ENCODE results near the gene GPR151. TPM values are rescaled to one million over a fixed set of nuclear protein-coding genes. Genes with fewer than 3 reads are reported as not detected.

GPR151 gene
- total and polyA plus RNA-seq, 2 of the 8 experiments (the other 6 are each of a cell fraction or from before 2014, with no cell fraction given) = 0.03 TPM; not detected in 1

GRCh38 chr5:146561711-146562110, 45.7 kb upstream of the GPR151 start:
- peaks cover 2 to 11% (median 5%) of the 10 kb centered on the region in 4 experiments; a peak in 5 of 7 replicates for H3K4me1 ChIP-seq (replicated peaks in 1 of 4; ENCODE audit: control insufficient read depth in 3 of 4, insufficient read depth in 4 of 4, low read length in 3 of 4)
- no peak overlapping the region for H4K91ac ChIP-seq (replicated peaks; ENCODE audit: insufficient read length, low read length)
- H3K79me1 ChIP-seq (ENCODE audit: low read depth, low read length) = no peaks in the 10 kb centered on the region
- no peak overlapping the region for H3K9ac ChIP-seq (replicated peaks in 1 of 4; ENCODE audit: extremely low read depth in 1 of 4, low read depth in 3 of 4, low read length in 3 of 4)
- peaks cover 3 to 4% of the 10 kb centered on the region in 2 experiments; a peak in 2 of 4 replicates for H3K9me3 ChIP-seq (ENCODE audit: insufficient read depth in 2 of 2, low read depth in 1 of 2, low read length in 1 of 2)
- no peaks in the 10 kb centered on the region; the same call in none of the 2 replicates for H3K23me2 ChIP-seq (ENCODE audit: low read depth, low read length)
- H2AFZ ChIP-seq (ENCODE audit: low read length) = no peak overlapping the region
- H4K20me1 ChIP-seq (replicated peaks in 1 of 2; ENCODE audit: control insufficient read depth in 1 of 2, insufficient read depth in 2 of 2, low read length in 2 of 2) = no peaks in the 10 kb centered on the region
- no peak overlapping the region for H3K23ac ChIP-seq (ENCODE audit: insufficient read length)
- no peak for DNase-seq (ENCODE audit: low read depth in 1 of 2, low spot score in 2 of 2)
- WGBS, 2 experiments (ENCODE audit: extremely low coverage in 1 of 2, insufficient coverage in 1 of 2, insufficient read length in 1 of 2, insufficient replicate concordance in 2 of 2, low coverage in 1 of 2, low lambda C conversion rate in 2 of 2, missing lambda C conversion rate in 1 of 2) = 85% methylated on average over 5 of the region's 5 CpGs; no CpG with 5 or more reads in 1 of the 2 experiments
- peak overlapping the region; percentile 5; the same call in 1 of the 2 replicates for H3K18ac ChIP-seq (ENCODE audit: extremely low read depth, low read length)
- no peaks in the 10 kb centered on the region for H3K79me2 ChIP-seq (ENCODE audit: control insufficient read depth in 1 of 2, insufficient read depth in 2 of 2, low read length in 2 of 2)
- no peak overlapping the region for H3K4ac ChIP-seq (replicated peaks; ENCODE audit: insufficient read length, low read depth, low read length)
- no peak for FAIRE-seq
- H2BK5ac ChIP-seq (ENCODE audit: low read depth, low read length) = no peak overlapping the region
- no peak overlapping the region for H3K4me2 ChIP-seq (ENCODE audit: insufficient read depth in 1 of 2, low read depth in 2 of 2, low read length in 2 of 2)
- H2BK15ac ChIP-seq (ENCODE audit: low read length) = peak overlapping the region; percentile 20; the same call in 1 of the 2 replicates
- ChIA-PET CTCF (ENCODE audit: partially characterized antibody) (interaction anchor here (0.7 to 2.3 kb wide), 8 partner anchors 16 to 406 kb away, joined by 3 to 14 read pairs (median 5); no protein-coding TSS in a partner anchor), POLR2A (ENCODE audit: partially characterized antibody) (no interaction called here)
- H4K8ac ChIP-seq (ENCODE audit: extremely low read depth, insufficient read depth, low read length) = no peak overlapping the region
- H2BK120ac ChIP-seq (replicated peaks; ENCODE audit: low read depth, low read length) = no peak overlapping the region
- no peak overlapping the region for H3K56ac ChIP-seq (replicated peaks; ENCODE audit: insufficient read length, low read depth, low read length)
- 0 out of 2 replicates have a peak overlapping the region, but pooled peaks have one; percentile 52 for H2BK20ac ChIP-seq (ENCODE audit: low read length)
- H3K36me3 ChIP-seq (ENCODE audit: control insufficient read depth in 2 of 4, insufficient read depth in 4 of 4, low read length in 3 of 4) = no peaks in the 10 kb centered on the region
- no peaks in the 10 kb centered on the region for H3K27me3 ChIP-seq (replicated peaks in 1 of 4; ENCODE audit: control insufficient read depth in 3 of 4, extremely low read depth in 1 of 4, insufficient read depth in 3 of 4, low read length in 3 of 4)
- H3K14ac ChIP-seq (ENCODE audit: insufficient read length) = no peak overlapping the region
- H2AK5ac ChIP-seq (ENCODE audit: low read depth, low read length) = no peak overlapping the region
- H3K27ac ChIP-seq (ENCODE audit: low read depth, low read length) = no peak overlapping the region
- H4K5ac ChIP-seq (ENCODE audit: insufficient read length, low read depth, low read length) = no peak overlapping the region
- H2BK12ac ChIP-seq (ENCODE audit: low read depth, low read length) = peak overlapping the region; percentile 70
- H3K4me3 ChIP-seq (ENCODE audit: extremely low read depth in 1 of 4, insufficient read depth in 2 of 4, low read depth in 3 of 4, low read length in 4 of 4) = no peak overlapping the region
- TF ChIP-seq SP2 (IDR thresholded peaks at IDR 0.05; ENCODE audit: low read length) (no peak), MAX (IDR thresholded peaks at IDR 0.05) (no peak), TBP (IDR thresholded peaks at IDR 0.05; ENCODE audit: low read depth, low read length) (no peak), CBX5 (IDR thresholded peaks at IDR 0.05; ENCODE audit: low read depth, low read length) (no peak), SIX5 (IDR thresholded peaks at IDR 0.05; ENCODE audit: low read depth, low read length) (no peak), RXRA (IDR thresholded peaks at IDR 0.05; ENCODE audit: insufficient read depth, low read depth, low read length) (no peak), TAF1 (IDR thresholded peaks at IDR 0.05; ENCODE audit: low read depth, low read length) (no peak), CREB1 (IDR thresholded peaks at IDR 0.05) (no peak), ZNF274 (IDR thresholded peaks at IDR 0.05; ENCODE audit: borderline replicate concordance, extremely low read depth, low read length) (no peak), SP4 (IDR thresholded peaks at IDR 0.05; ENCODE audit: low read length) (no peak), SAP30 (IDR thresholded peaks at IDR 0.05; ENCODE audit: insufficient read depth, insufficient replicate concordance, low read length) (no peak), RAD21 (IDR thresholded peaks at IDR 0.05 in 1 of 2, conservative IDR thresholded peaks at IDR 0.05 in 1 of 2; ENCODE audit: low read depth in 2 of 2, low read length in 2 of 2) (no peak), SIRT6 (IDR thresholded peaks at IDR 0.05; ENCODE audit: low read length) (no peak), KDM1A (IDR thresholded peaks at IDR 0.05; ENCODE audit: borderline replicate concordance, low read length) (no peak), NANOG (IDR thresholded peaks at IDR 0.05; ENCODE audit: insufficient read depth, low read depth, low read length, poor library complexity, severe bottlenecking) (no peak)
